HG03558 (cell line): ENCODE data around the gene CYP19A1.

ENCODE experiments used
- ATAC-seq: cut with Tn5 transposase; IDR thresholded peaks from one replicate; pipeline ENCODE4 v1.9.1; 2021; ENCODE audit warnings: moderate number of reproducible peaks; ENCODE audit not compliant: unreplicated experiment; ENCODE audit errors: extremely low read depth

CYP19A1 gene

GRCh38 chr15:51161491-51162220 lies 176.7 kb downstream of the CYP19A1 start:
- no peak for ATAC-seq

- no peak for ATAC-seq
Measured at GRCh38 chr15:51160484-51160883, 177.9 kb downstream of the CYP19A1 start.
